ENCODE data around the gene SPDYE3.
"Not testable (repeated sequence)": the region's sequence is repeated elsewhere in the genome, so short reads cannot be mapped to it uniquely, and the experiment has no call there.

Gene SPDYE3, protein sequence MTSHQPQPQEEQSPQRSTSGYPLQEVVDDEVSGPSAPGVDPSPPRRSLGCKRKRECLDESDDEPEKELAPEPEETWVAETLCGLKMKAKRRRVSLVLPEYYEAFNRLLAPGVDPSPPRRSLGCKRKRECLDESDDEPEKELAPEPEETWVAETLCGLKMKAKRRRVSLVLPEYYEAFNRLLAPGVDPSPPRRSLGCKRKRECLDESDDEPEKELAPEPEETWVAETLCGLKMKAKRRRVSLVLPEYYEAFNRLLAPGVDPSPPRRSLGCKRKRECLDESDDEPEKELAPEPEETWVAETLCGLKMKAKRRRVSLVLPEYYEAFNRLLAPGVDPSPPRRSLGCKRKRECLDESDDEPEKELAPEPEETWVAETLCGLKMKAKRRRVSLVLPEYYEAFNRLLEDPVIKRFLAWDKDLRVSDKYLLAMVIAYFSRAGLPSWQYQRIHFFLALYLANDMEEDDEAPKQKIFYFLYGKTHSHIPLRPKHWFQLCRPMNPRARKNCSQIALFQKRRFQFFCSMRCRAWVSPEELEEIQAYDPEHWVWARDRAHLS

DNA sequence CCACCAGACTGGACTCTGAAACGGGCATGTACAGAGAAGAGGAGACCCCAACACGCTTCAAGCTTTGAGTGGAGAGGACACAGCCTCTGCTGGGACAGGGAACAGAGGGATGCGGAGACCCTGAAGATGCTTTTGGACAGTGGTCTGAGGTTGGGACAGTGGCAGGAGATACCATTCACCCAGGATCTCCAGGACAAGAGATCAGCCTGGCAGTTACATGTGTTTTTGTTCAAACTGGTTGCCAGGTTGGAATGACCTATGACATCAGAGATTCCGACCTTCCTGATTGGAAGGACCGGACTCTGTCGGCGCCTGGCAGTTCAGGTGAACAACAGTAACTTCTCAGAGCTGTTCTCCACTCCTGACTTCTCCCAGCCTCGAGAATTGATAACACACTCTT, at the start of gene SPDYE3:
SPDYE3 (plus strand) TSS at position 301 of the 400 bp plus-strand sequence. CDS start 184 bp downstream, outside the sequence.
- not testable (repeated sequence) for DNase-seq (ENCODE audit: low read depth)

DNA sequence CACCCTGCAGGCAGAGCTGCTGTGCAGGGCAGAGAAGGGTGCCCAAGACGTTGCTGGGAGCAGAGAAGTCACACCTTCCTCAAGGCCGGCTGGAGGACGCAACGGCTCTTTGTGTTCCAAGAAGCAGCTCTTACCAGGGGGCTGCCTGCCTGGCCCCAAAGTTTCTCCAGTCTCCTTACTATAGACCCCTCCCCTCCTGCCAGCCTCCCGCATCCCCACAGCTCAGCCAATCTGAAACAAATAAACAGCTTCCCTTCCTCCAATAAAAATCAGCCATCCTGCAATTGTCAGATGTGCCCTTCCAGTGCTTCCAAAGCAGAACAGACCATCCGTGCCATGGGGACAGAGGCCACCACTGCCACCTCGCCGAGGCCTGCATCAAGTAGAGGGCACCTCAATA, 47.5 kb upstream of the SPDYE3 start:
- DNase-seq (ENCODE audit: low read depth): not testable (repeated sequence)

DNA sequence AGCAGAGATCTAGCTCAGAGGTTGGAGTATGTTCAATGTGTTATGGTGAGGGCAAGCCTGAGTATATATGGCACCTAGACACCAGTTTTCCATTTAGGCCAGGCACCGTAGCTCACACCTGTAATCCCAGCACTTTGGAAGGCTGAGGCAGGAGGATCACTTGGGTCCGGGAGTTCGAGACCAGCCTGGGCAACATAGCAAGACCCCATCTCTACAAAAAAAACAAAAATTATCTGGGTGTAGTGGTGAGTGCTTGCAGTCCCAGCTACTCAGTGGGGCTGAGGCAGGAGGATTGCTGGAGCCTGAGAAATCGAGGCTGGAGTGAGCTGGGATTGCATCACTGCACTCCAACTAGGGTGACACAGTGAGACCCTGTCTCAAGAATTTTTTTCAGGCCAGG, 44.6 kb upstream of the SPDYE3 start:
- not testable (repeated sequence) for DNase-seq (ENCODE audit: low read depth)

DNA sequence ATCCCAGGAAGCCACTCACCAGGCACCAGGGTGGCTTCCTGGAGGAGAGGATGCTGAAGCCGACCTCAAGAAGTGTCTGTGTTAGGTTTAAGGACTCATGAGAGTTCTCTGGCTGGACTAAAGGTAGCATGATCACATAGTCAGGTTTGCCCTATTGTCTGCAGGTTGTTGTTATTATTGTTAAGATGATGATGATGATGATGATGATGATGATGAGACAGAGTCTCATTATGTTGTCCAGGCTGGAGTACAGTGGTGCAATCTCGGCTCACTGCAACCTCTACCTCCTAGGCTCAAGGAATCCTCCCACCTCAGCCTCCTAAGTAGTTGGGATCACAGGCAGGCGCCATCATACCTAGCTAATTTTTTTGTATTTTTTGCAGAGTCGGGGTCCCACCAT, 43.3 kb upstream of the SPDYE3 start:
- not testable (repeated sequence) for DNase-seq (ENCODE audit: low read depth)

DNA sequence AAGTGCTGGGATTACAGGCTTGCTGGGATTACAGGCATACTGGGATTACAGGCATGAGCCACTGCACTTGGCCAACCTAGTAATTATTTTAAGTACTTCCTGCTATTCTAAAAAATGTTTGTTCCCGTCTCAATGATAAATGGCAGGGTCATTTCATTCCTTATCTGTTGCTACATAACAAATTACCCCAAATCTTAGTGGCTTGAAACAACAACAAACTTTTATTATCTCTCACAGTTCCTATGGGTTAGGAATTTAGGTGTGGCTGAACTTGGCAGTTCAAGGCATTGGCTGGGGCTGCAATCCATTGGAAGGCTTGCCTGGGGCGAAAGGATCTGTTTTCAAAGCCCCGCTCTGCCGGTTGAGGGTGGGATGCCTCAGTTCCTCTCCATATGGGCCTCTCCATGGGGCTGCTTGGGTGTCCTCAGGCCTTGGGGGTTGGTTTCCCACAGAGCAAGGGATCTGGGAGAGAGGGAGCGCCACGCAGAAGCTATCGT, 42.8 kb upstream of the SPDYE3 start:
- DNase-seq (ENCODE audit: low read depth): not testable (repeated sequence)

DNA sequence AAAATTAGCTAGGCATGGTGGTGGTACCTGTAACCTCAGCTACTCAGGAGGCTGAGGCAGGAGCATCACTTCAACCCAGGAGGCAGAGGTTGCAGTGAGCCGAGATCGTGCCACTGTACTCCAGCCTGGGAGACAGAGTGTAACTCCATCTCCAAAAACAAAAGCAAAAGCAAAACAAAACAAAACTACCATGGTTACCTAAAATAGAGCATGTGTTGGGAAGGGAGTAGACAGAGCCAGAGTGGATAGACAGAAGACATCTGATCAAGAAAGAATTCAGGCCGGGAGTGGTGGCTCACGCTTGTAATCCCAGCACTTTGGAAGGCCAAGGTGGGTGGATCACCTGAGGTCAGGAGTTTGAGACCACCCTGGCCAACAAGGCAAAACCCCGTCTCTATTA, 41.7 kb upstream of the SPDYE3 start:
- not testable (repeated sequence) for DNase-seq (ENCODE audit: low read depth)

DNA sequence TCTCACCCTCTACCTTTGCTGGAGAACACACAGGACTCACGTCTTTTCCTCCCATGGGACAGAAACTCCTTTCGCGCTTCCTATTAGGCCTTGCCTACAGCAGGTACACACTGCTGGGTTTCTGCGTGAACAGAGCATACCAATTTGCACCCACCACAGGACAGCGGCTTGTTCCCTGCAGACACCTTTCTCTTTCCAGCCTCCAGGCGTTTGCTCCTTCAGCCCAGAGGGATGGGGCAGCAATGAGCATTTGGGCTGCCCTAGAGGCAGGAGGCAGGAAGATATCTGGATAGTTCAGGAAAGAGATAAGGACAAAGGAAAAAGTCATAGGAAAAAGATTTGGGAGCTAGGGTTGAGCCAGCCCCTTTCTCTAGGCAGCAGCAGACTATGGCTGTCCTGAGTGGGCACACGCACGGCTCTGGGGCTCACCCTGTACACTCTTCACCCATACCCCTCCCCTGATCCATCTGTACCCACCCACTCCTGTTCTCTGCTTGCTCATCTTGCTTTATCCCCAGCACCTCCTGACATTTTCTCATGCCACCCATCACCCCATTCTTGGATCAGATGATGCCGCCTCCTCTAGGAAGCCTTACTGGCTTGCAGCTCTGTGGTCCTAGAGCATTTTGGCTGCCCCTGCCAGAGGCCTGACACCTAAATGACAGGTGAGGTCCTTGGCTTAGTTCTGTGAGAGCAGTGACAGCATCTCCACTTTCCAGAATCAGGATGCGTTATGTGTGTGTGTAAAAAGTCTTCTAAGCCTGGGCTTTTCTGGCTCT, 40.7 kb upstream of the SPDYE3 start:
- DNase-seq (ENCODE audit: low read depth): no peak

DNA sequence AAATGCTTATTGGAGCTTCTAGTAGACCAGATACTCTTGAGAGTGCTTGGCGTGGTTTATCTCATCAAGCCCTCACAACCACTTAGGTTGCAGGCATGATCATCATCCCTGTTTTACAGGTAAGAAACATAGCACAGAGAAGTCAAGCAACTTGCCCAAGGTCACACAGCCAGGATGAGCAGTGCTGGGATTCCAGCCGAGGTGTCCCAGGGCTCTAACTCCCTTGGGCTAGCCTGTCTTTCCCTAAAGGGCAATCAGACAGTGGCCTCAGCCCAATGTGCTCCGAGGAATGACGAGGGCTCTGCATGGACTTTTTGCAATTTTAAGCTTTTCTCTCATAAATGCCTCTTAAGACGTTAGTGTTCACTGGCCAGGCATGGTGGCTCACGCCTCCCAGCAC, 39.9 kb upstream of the SPDYE3 start:
- DNase-seq (ENCODE audit: low read depth): no peak

DNA sequence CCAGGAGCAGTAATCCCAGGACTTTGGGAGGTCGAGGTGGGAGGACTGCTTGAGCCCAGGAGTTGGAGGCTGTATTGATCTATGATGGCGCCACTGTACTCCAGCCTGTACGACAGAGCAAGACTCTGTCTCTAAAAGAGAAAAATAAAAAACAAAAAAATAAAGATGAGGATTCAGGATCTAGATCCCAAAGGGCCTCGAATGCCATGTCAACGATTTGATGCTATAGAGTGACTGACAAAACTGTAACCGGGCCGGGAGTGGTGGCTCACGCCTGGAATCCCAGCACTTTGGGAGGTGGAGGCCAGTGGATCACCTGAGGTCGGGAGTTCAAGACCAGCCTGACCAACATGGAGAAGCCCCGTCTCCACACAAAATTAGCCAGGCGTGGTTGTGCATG, 38.6 kb upstream of the SPDYE3 start:
- DNase-seq (ENCODE audit: low read depth): not testable (repeated sequence)

DNA sequence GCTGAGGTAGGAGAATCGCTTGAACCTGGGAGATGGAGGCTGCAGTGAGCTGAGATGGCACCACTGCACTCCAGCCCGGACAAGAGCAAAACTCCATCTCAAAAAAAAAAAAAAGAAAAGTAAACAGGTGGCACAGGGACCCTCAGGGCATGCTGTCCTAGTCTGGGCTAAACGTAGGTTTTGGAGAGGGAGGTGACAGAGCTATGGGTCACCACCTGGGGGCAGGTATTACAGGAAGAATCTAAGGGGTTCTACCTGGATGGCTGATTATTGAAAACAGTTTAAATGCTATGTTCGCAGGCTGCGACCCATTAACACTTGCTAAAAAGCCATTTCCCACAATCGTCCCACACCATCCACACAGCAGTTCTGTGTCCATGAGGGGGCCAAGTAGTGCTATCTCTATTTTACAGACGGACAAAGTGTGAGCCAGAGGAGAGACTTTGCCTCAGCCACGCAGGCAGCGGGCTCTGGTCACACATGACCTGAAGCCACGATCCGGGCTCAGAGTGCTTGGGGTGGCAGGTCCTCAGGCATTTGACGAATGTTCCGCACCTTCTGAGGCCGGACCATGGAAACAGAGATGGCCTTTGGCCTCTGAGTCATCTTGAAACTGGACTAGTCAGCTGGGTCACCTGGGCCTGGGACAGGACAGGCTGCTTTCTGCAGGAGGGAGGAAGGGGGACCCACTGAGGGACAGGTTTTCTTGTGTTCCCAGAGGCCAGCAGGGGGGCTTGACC, 38.0 kb upstream of the SPDYE3 start:
- not testable (repeated sequence) for DNase-seq (ENCODE audit: low read depth)

DNA sequence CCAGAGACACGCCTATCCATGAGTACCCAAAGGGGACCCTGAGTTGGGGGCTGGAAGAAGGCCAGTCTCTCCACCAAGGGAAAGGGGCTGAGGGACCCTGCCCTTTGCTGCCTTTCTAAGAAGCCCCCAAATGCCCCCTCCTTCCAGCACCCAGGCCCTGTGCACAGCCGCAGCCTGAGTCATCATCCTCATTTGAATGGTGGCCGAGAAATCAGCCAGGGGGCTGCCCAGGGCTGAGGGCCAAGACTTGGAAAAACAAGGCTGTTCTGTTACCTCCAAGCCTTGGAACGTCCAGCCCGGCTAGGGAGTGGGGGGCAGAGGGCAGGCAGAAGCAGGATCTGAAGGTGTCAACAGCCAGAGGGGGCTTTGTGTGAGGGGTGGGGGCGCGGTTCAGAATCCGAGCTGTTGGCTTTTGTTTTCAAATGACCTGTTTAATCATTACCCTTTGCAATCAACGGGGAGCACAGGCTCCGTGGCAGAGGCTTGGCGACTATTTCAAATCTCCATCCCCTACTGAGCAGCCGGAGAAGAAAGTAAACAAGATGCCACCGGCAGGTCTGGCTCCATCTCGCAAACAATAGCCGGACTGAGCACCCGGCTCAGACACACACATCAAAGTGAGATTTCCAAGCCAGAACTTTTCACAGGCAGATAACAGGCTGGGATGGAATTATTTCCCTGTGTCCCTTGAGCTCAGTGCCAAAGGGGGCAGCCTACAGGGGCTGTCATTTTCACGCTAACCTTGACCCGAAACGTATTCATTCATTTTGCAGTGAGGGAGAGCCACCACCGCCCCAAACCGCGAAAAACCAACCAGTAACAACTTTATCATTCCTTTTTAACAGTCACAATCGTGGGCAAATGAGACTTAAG, 37.2 kb upstream of the SPDYE3 start:
- DNase-seq (ENCODE audit: low read depth): not testable (repeated sequence)

DNA sequence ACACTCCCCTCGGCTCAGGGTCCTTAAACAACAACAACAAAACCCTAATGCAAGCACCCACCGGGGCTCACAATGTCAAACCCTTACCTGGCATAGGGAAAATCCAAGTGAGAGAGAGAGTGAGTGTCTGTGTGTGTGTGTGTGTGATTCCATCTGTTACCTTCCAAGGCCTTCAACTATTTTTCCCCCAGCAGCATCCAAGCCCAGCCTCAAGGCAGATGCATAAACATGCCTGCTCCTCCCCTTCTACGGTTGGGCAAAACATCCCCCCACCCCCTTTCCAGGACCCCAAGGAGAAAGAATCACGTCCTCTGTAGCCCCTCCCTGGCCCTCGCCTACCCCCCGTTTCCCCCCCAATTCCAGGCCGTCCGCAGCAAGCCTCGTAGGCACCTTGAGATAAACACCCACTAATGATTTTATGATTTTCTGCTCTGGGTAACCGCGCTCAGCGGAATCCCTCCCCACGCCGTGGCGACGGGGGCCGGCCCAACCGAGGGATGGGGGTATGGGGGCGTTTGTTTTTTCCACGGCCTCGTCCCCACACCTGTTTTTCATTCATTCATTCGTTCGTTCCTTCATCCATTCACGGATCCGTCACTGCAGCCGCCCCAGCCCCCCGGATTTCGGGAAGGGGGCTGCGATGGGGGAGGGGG, 36.4 kb upstream of the SPDYE3 start:
- DNase-seq (ENCODE audit: low read depth): peak; percentile 13

DNA sequence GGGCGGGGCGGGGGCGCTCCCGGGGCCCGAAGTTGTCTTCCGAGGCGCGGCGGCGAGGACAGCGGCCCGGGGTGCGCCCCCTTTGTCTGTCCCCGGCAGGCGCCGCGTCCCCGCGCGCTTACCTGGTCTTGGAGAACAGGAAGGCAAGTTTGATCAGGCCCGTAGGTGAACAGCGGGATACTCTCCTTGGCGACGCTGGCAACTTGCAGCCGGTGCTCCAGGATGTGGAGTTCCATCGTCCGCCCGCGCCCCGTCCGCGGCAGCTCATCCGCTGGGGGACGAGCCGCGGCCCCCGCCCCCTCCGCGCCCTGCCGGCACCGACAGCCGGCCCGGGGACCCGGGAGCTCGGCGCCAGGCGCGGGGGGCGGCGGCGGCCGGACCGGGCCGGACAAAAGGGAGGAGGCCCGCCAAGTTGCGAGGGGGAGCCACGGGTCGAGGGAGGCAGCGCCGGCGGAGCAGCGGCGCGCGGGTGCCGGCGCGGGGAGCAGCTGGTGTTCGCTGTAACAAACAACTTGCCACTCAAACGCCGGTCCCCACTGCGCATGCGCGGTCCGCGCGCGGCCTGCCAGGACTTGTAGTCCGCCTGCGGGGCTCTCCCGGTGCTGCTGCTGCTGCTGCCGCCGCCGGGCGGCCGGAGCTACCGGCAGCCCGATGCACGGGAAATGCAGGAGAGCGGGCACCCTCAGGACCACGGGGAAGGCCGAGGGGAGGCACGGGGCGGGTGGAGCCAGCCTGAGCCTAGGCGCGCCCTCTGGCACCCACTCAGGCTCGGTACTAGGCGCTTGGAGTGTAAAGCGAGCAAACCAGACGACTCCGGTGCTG, 35.6 kb upstream of the SPDYE3 start:
- DNase-seq (ENCODE audit: low read depth): peak; percentile 97

DNA sequence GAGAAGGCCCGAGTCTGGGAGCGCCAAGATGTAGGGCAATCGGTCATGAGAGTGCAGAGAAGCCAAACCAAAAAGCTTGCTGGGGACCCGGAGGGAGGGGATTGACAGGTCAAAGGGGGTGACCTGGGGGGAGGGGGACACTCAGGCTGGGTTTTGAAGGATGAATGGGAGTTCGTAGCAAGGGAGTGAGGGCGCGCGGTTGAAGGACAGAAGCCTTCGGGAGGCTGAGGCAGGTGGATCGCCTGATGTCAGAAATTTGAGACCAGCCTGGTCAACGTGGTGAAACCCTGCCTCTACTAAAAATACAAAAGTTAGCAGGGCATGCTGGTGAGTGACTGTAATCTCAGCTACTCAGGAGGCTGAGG, 35.0 kb upstream of the SPDYE3 start:
- DNase-seq (ENCODE audit: low read depth): not testable (repeated sequence)

DNA sequence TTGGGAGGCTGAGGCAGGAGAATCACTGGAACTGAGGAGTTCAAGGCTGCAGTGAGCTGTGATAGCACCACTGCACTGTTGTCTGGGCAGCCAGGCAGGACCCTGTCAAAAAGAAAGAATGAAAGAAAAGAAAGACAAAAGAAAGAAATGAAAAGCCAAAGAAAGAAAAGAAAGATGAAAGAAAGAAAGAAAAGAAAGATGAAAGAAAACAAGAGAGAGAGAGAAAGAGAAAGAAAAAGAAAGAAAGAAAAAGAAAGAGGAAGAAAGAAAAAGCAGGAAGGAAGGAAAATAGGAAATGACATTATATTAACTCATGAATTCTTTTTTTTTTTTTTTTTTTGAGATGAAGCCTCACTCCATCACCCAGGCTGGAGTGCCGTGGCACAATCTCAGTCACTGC, 32.4 kb upstream of the SPDYE3 start:
- no peak for DNase-seq (ENCODE audit: low read depth)

DNA sequence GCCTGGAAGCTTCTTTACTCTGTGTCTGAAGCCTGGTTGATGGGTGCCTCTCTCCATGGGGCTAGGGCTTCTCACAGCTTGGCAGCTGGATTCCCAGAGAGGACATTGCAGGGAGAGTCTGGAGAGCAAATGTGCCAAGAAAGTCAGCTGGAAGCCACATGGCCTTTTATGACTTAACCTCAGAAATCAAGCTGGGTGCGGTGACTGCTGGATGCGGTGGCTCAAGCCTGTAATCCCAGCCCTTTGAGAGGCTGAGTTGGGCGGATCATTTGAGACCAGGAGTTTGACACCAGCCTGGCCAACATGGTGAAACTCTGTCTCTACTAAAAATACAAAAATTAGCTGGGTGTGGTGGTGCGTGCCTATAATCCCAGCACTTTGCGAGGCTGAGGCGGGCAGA, 31.4 kb upstream of the SPDYE3 start:
- not testable (repeated sequence) for DNase-seq (ENCODE audit: low read depth)

DNA sequence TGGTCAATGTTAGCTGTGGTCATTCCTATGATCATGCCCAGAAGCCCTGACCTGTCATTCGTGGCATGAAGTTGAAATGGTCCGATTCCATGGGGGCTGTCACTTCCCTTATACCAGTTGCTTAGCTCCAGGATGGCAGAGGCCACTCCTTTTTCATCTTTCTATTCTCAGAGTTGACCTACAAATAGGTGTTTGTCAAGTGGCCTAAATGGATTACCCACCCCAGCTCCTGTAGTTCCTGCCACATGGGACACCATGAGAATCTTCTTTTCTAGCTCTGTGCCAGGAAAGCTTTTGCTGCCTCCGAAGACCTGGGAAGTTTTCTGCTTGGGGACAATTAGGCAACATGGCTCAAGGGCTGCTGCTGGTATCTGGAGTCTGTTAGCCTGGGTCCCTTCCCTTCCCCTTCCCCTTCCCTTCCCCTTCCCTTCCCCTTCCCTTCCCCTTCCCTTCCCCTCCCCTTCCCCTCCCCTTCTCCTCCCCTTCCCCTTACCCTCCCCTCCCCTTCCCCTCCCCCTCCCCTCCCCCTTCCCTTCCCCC, 25.4 kb upstream of the SPDYE3 start:
- DNase-seq (ENCODE audit: low read depth): not testable (repeated sequence)

DNA sequence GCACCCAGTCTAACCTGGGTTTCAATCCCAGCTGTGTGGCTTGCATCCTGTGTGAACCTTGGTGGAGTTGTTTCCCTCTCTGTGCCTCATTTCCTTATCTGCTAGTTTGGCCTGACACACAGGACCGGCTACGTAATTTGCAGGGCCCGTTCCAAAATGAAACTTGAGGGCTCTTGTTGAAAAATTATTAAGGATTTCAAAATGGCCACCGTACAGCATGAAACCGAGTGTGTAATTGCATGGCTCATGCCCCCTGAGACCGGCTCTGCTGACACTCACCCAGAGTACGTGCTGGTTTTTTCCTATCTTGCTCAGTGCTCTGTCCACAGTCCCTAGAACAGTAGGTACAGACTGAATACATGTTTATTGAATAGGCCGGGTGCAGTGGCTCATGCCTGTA, 24.4 kb upstream of the SPDYE3 start:
- DNase-seq (ENCODE audit: low read depth): not testable (repeated sequence)
